ENCODE measurements around the gene MMP1. TPM values are rescaled to one million over a fixed set of nuclear protein-coding genes. Genes with fewer than 3 reads are reported as not detected.

Gene MMP1
- total and polyA plus RNA-seq, 2 of the 4 experiments (the other 2 are of a cell fraction): 166 to 245 TPM

- H2BK20ac ChIP-seq (ENCODE audit: low read depth, low read length): no peak overlapping the region
- H2AFZ ChIP-seq (replicated peaks; ENCODE audit: low read length, poor library complexity): no peak overlapping the region
- 40% methylated on average over 1 of the region's 4 CpGs; no CpG with 5 or more reads in 1 of the 2 experiments for WGBS, 2 experiments (ENCODE audit: extremely low coverage in 2 of 2, insufficient read length in 1 of 2)
- POLR2A ChIA-PET (ENCODE audit: unreplicated experiment): interaction anchor here (0.6 to 0.7 kb wide), 2 partner anchors 193 to 1186 kb away, joined by 3 to 5 read pairs; no protein-coding TSS in a partner anchor
- H4K8ac ChIP-seq (ENCODE audit: low read depth in 2 of 2, low read length in 2 of 2): no peak overlapping the region
- no peak overlapping the region for H4K5ac ChIP-seq (ENCODE audit: low read depth, low read length)
- no peak overlapping the region for H3K56ac ChIP-seq (ENCODE audit: extremely low read depth, insufficient read depth, low read length)
- no peaks in the 10 kb centered on the region for H3K36me3 ChIP-seq (ENCODE audit: control insufficient read depth, insufficient read depth, low read length)
- peaks cover 3% of the 10 kb centered on the region; the same call in 1 of the 2 replicates for H3K4me1 ChIP-seq (ENCODE audit: control insufficient read depth, insufficient read depth, low read length)
- H2BK5ac ChIP-seq (ENCODE audit: low read depth, low read length, poor library complexity, severe bottlenecking): no peak overlapping the region
- BruUV-seq (replicated peaks): no TSS peak
- H3K9me1 ChIP-seq (ENCODE audit: insufficient read depth, low read length): no peaks in the 10 kb centered on the region
- H2AK5ac ChIP-seq (ENCODE audit: low read depth, low read length): no peak overlapping the region
- no peak for TF ChIP-seq MAFK (IDR thresholded peaks at IDR 0.05; ENCODE audit: low read depth, low read length)
- TF ChIP-seq RCOR1 (IDR thresholded peaks at IDR 0.05; ENCODE audit: insufficient replicate concordance, low read length): no peak
- no peak for TF ChIP-seq USF2 (IDR thresholded peaks at IDR 0.05; ENCODE audit: low read depth, low read length)
- no peak for TF ChIP-seq FOS (IDR thresholded peaks at IDR 0.05; ENCODE audit: low read depth, low read length)
- TF ChIP-seq RAD21 (IDR thresholded peaks at IDR 0.05; ENCODE audit: low read length): no peak
- no peak for TF ChIP-seq ELK1 (IDR thresholded peaks at IDR 0.05; ENCODE audit: borderline replicate concordance, low read depth, low read length)
- no peak for TF ChIP-seq CEBPB (IDR thresholded peaks at IDR 0.05; ENCODE audit: low read depth, low read length)
- TF ChIP-seq MAZ (IDR thresholded peaks at IDR 0.05; ENCODE audit: borderline replicate concordance, low read depth, low read length): no peak
- TF ChIP-seq MXI1 (IDR thresholded peaks at IDR 0.05; ENCODE audit: borderline replicate concordance, low read depth, low read length): no peak
- H3K4me2 ChIP-seq (ENCODE audit: low read depth, low read length): no peak overlapping the region
- no peak overlapping the region for H2AK9ac ChIP-seq (replicated peaks; ENCODE audit: low read depth, low read length, poor library complexity)
- H3K27me3 ChIP-seq (ENCODE audit: control insufficient read depth, insufficient read depth, low read length): no peaks in the 10 kb centered on the region; the same call in 1 of the 2 replicates
- dilution Hi-C loops (cut with HindIII; ENCODE audit: low sequenced_read_pairs, unreplicated experiment) (no loop called here), in situ Hi-C loops (cut with MboI; ENCODE audit: low sequenced_read_pairs) (no loop called here), intact Hi-C loops (cut with micrococcal nuclease) (no loop called here)
- H3K9me3 ChIP-seq (ENCODE audit: control insufficient read depth, insufficient read depth, low read length): no peaks in the 10 kb centered on the region
- H3K79me1 ChIP-seq (ENCODE audit: low read depth in 1 of 2, low read length in 2 of 2): no peaks in the 10 kb centered on the region
- H4K20me1 ChIP-seq (ENCODE audit: insufficient read depth, low read length): no peaks in the 10 kb centered on the region
- H3K18ac ChIP-seq (ENCODE audit: low read depth, low read length): no peak overlapping the region
- no peak overlapping the region for H3K4ac ChIP-seq (ENCODE audit: low read depth, low read length)
- 0 out of 2 replicates have a peak overlapping the region, but pooled peaks have one; percentile 35 for H2BK120ac ChIP-seq (ENCODE audit: low read depth, low read length)
- H2BK15ac ChIP-seq (ENCODE audit: low read depth, low read length): no peak overlapping the region
- no peak overlapping the region for H3K23ac ChIP-seq (ENCODE audit: low read depth, low read length)
- H3K27ac ChIP-seq (ENCODE audit: insufficient read depth, low read length): no peak overlapping the region
- DNase-seq (no peak), ATAC-seq (ENCODE audit: low read depth) (no peak)
- H3K14ac ChIP-seq (replicated peaks; ENCODE audit: low read depth, low read length): no peak overlapping the region
- no peak overlapping the region for H3K4me3 ChIP-seq (ENCODE audit: insufficient read depth, low read depth, low read length)
- H4K91ac ChIP-seq (ENCODE audit: insufficient read depth, low read depth, low read length): no peak overlapping the region
- CTCF ChIA-PET: interaction anchor here (1.3 kb wide), 1 partner anchor 19 kb away, joined by 4 read pairs; the partner anchor contains the start of gene MMP10
- no peak overlapping the region for H3K9ac ChIP-seq (ENCODE audit: low read depth, low read length)
These were observed 36.2 kb downstream of the MMP1 start for GRCh38 chr11:102761646-102762238.

Data from IMR-90 (cell line).